ENCODE measurements around the gene RAB11B.
"Not testable (repeated sequence)": the region's sequence is repeated elsewhere in the genome, so short reads cannot be mapped to it uniquely, and the experiment has no call there.

The RAB11B gene

GRCh38 chr19:8385103-8385502 lies 5.1 kb upstream of the RAB11B start:
- peaks cover 28 to 32% of the 10 kb centered on the region in 2 experiments for H3K4me1 ChIP-seq (ENCODE audit: control insufficient read depth in 1 of 2, insufficient read depth in 1 of 2, low read depth in 1 of 2, low read length in 1 of 2)
- H3K4me3 ChIP-seq (ENCODE audit: low read depth in 1 of 2, low read length in 1 of 2); H3K27me3 ChIP-seq; H3K36me3 ChIP-seq; H3K9me3 ChIP-seq: not testable (repeated sequence)
- peak overlapping the region; percentile 62 for H3K27ac ChIP-seq

- Histone ChIP-seq H3K27ac (peak overlapping the region; percentile 62), H3K4me1 (ENCODE audit: control insufficient read depth in 1 of 2, insufficient read depth in 1 of 2, low read depth in 1 of 2, low read length in 1 of 2) (peaks cover 28 to 34% of the 10 kb centered on the region in 2 experiments)
- not testable (repeated sequence) for H3K36me3 ChIP-seq; H3K4me3 ChIP-seq (ENCODE audit: low read depth in 1 of 2, low read length in 1 of 2); H3K9me3 ChIP-seq; H3K27me3 ChIP-seq
Observed at GRCh38 chr19:8385566-8385965, 4.6 kb upstream of the RAB11B start.

- H3K9me3 ChIP-seq; H3K4me3 ChIP-seq (ENCODE audit: low read depth in 1 of 2, low read length in 1 of 2); H3K36me3 ChIP-seq; H3K27me3 ChIP-seq: not testable (repeated sequence)
- H3K4me1 ChIP-seq (ENCODE audit: control insufficient read depth in 1 of 2, insufficient read depth in 1 of 2, low read depth in 1 of 2, low read length in 1 of 2) = peaks cover 34 to 42% of the 10 kb centered on the region in 2 experiments
- peak overlapping the region; percentile 62 for H3K27ac ChIP-seq
Observed at GRCh38 chr19:8386419-8386818, 3.7 kb upstream of the RAB11B start.

- Histone ChIP-seq H3K9me3 (no peaks in the 10 kb centered on the region), H3K4me1 (ENCODE audit: control insufficient read depth in 1 of 2, insufficient read depth in 1 of 2, low read depth in 1 of 2, low read length in 1 of 2) (peaks cover 40 to 48% of the 10 kb centered on the region in 2 experiments), H3K4me3 (ENCODE audit: low read depth in 1 of 2, low read length in 1 of 2) (no peak overlapping the region), H3K27me3 (no peaks in the 10 kb centered on the region), H3K27ac (no peak overlapping the region), H3K36me3 (no peaks in the 10 kb centered on the region)
- no peak for TF ChIP-seq CTCF (IDR thresholded peaks at IDR 0.05)
Observed at GRCh38 chr19:8386990-8387389, 3.2 kb upstream of the RAB11B start.

- no peak overlapping the region for H3K4me3 ChIP-seq (ENCODE audit: low read depth in 1 of 2, low read length in 1 of 2)
- TF ChIP-seq CTCF (IDR thresholded peaks at IDR 0.05) = no peak
- H3K4me1 ChIP-seq (ENCODE audit: control insufficient read depth in 1 of 2, insufficient read depth in 1 of 2, low read depth in 1 of 2, low read length in 1 of 2) = peaks cover 44 to 52% of the 10 kb centered on the region in 2 experiments
- no peak overlapping the region for H3K27ac ChIP-seq
- H3K9me3 ChIP-seq = no peaks in the 10 kb centered on the region
- no peaks in the 10 kb centered on the region for H3K36me3 ChIP-seq
- no peaks in the 10 kb centered on the region for H3K27me3 ChIP-seq
Observed at GRCh38 chr19:8387688-8388611, 2.2 kb upstream of the RAB11B start.

- H3K27ac ChIP-seq = no peak overlapping the region
- H3K9me3 ChIP-seq = no peaks in the 10 kb centered on the region
- no peak overlapping the region for H3K4me3 ChIP-seq (ENCODE audit: low read depth in 1 of 2, low read length in 1 of 2)
- H3K36me3 ChIP-seq = no peaks in the 10 kb centered on the region
- TF ChIP-seq CTCF (IDR thresholded peaks at IDR 0.05) = no peak
- peaks cover 44 to 52% of the 10 kb centered on the region in 2 experiments for H3K4me1 ChIP-seq (ENCODE audit: control insufficient read depth in 1 of 2, insufficient read depth in 1 of 2, low read depth in 1 of 2, low read length in 1 of 2)
- H3K27me3 ChIP-seq = no peaks in the 10 kb centered on the region
Observed at GRCh38 chr19:8388612-8388958, 1.6 kb upstream of the RAB11B start.

- Histone ChIP-seq H3K4me3 (ENCODE audit: low read depth in 1 of 2, low read length in 1 of 2) (peak overlapping the region; percentile 76 to 79), H3K36me3 (no peaks in the 10 kb centered on the region), H3K27ac (peak overlapping the region; percentile 99), H3K27me3 (no peaks in the 10 kb centered on the region), H3K9me3 (no peaks in the 10 kb centered on the region), H3K4me1 (ENCODE audit: control insufficient read depth in 1 of 2, insufficient read depth in 1 of 2, low read depth in 1 of 2, low read length in 1 of 2) (peaks cover 27 to 32% of the 10 kb centered on the region in 2 experiments)
- TF ChIP-seq CTCF (IDR thresholded peaks at IDR 0.05) = peak; percentile 39
Observed at GRCh38 chr19:8390617-8390981, 439 bp downstream of the RAB11B start.
